Effector CD8-positive, alpha-beta T cell (primary cell): ENCODE results near the gene RDM1.

Experiments
- DNase-seq: peaks from one replicate; lab custom pipeline; 2025; lab: John Stamatoyannopoulos, UW

RDM1 gene

GRCh38 chr17:35870906-35871819 is 59.4 kb downstream of the RDM1 start:
- no peak for DNase-seq

- no peak for DNase-seq
Measured at GRCh38 chr17:35868737-35869136, 61.8 kb downstream of the RDM1 start, which contains the start of gene HEATR9. Gene HEATR9, minus strand, starts transcription at chr17:35868891. Its CDS starts 149 bp downstream, at chr17:35868742.
